ENCODE data around the gene CPLX3. TPM values are rescaled to one million over a fixed set of nuclear protein-coding genes. Genes with fewer than 3 reads are reported as not detected.

Gene CPLX3
- total and polyA plus RNA-seq, 2 of the 8 experiments (the other 6 are each of a cell fraction or from before 2014, with no cell fraction given), result 0.17 TPM; not detected in 1

- no peak for TF ChIP-seq TCF12 (IDR thresholded peaks at IDR 0.05; ENCODE audit: low read depth, low read length)
- no peak for TF ChIP-seq RBBP5 (IDR thresholded peaks at IDR 0.05; ENCODE audit: borderline replicate concordance, low read depth, low read length)
- no peak for TF ChIP-seq ZNF274 (IDR thresholded peaks at IDR 0.05; ENCODE audit: borderline replicate concordance, extremely low read depth, low read length)
These were observed 30.1 kb downstream of the CPLX3 start (continued) for GRCh38 chr15:74856537-74856936.

Measured in H1 (cell line).